ENCODE data around the gene TLX2.

TLX2 gene

GRCh38 chr2:74566076-74566753, 52.0 kb downstream of the TLX2 start:
- no peak overlapping the region for H3K4me3 ChIP-seq (ENCODE audit: low read depth, low read length)
- no peak for TF ChIP-seq CTCF (IDR thresholded peaks at IDR 0.05; ENCODE audit: low read depth, low read length)

- no peak overlapping the region for H3K4me3 ChIP-seq (ENCODE audit: low read depth, low read length)
- TF ChIP-seq CTCF (IDR thresholded peaks at IDR 0.05; ENCODE audit: low read depth, low read length), result no peak
Observed at GRCh38 chr2:74566754-74567085, 52.5 kb downstream of the TLX2 start.
